ENCODE results near the gene PPM1B. TPM values are rescaled to one million over a fixed set of nuclear protein-coding genes. Genes with fewer than 3 reads are reported as not detected.
A peak's percentile ranks its signal among the peaks of the same experiment; 100 is the strongest.

PPM1B gene
- total and polyA plus RNA-seq, 9 of the 15 experiments (the other 6 are each of a cell fraction or from before 2014, with no cell fraction given), result 8.9 to 44.0 (median 28.6) TPM

GRCh38 chr2:44167908-44168680 is 581 bp upstream of the PPM1B start (continued):
- TF ChIP-seq ZBTB12 (CRISPR knock-in tag; IDR thresholded peaks at IDR 0.05) (peak; percentile 57; the same call in 1 of the 2 replicates), ARID2 (IDR thresholded peaks at IDR 0.05) (no peak), ASH1L (IDR thresholded peaks at IDR 0.05; ENCODE audit: borderline replicate concordance, low read depth, partially characterized antibody) (peak; percentile 94), CREM (IDR thresholded peaks at IDR 0.05; ENCODE audit: low read depth) (peak; percentile 64), ZNF143 (CRISPR knock-in tag; IDR thresholded peaks at IDR 0.05) (no peak), HBP1 (CRISPR knock-in tag; IDR thresholded peaks at IDR 0.05) (no peak), HNRNPUL1 (IDR thresholded peaks at IDR 0.05; ENCODE audit: low read length) (no peak), SRSF9 (IDR thresholded peaks at IDR 0.05; ENCODE audit: borderline replicate concordance, low read depth, low read length) (no peak), NFATC3 (IDR thresholded peaks at IDR 0.05) (no peak), PCBP1 (IDR thresholded peaks at IDR 0.05; ENCODE audit: low read depth, low read length, poor library complexity, severe bottlenecking) (no peak), DEAF1 (CRISPR knock-in tag; IDR thresholded peaks at IDR 0.05) (0 out of 2 replicates have a peak, but pooled peaks have one; percentile 4)
- TF ChIP-seq, protein P1, sequence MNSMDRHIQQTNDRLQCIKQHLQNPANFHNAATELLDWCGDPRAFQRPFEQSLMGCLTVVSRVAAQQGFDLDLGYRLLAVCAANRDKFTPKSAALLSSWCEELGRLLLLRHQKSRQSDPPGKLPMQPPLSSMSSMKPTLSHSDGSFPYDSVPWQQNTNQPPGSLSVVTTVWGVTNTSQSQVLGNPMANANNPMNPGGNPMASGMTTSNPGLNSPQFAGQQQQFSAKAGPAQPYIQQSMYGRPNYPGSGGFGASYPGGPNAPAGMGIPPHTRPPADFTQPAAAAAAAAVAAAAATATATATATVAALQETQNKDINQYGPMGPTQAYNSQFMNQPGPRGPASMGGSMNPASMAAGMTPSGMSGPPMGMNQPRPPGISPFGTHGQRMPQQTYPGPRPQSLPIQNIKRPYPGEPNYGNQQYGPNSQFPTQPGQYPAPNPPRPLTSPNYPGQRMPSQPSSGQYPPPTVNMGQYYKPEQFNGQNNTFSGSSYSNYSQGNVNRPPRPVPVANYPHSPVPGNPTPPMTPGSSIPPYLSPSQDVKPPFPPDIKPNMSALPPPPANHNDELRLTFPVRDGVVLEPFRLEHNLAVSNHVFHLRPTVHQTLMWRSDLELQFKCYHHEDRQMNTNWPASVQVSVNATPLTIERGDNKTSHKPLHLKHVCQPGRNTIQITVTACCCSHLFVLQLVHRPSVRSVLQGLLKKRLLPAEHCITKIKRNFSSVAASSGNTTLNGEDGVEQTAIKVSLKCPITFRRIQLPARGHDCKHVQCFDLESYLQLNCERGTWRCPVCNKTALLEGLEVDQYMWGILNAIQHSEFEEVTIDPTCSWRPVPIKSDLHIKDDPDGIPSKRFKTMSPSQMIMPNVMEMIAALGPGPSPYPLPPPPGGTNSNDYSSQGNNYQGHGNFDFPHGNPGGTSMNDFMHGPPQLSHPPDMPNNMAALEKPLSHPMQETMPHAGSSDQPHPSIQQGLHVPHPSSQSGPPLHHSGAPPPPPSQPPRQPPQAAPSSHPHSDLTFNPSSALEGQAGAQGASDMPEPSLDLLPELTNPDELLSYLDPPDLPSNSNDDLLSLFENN (IDR thresholded peaks at IDR 0.05; ENCODE audit: low read depth in 2 of 2, low read length in 2 of 2), result 0 out of 4 replicates have a peak, but pooled peaks of 1 of the 2 experiments have one; percentile 26

Measured in K562 (cell line).